Measurements from ENCODE around the gene PTPRN2. TPM values are rescaled to one million over a fixed set of nuclear protein-coding genes. Genes with fewer than 3 reads are reported as not detected.

PTPRN2 gene
- polyA plus RNA-seq, 1 of the 3 experiments (the other 2 are of a cell fraction): 4.0 TPM

DNA sequence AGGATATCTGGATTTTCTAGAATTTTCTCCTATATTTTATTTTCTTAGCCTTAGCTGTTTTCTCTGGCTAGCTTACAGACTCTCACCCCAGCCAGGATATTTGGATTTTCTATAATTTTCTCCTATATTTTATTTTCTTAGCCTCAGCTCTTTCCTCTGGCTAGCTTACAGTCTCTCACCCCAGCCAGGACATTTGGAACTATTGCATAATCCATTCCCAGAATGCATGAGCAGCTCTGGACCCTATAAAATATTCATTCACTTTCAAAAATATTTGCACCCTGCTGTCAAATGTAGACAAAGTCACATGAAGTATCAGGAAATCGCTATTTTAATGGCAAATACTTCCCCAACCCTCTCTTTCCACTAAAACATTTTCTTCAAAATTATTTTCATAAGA is 952.0 kb downstream of the PTPRN2 start:
- H3K27ac ChIP-seq (ENCODE audit: low read depth in 2 of 2, low read length in 1 of 2): no peak overlapping the region
- ChIA-PET CTCF (no interaction called here), POLR2A (no interaction called here)
- no peak for TF ChIP-seq NRF1 (IDR thresholded peaks at IDR 0.05; ENCODE audit: low read depth, low read length)
- no peak for TF ChIP-seq SMC3 (IDR thresholded peaks at IDR 0.05; ENCODE audit: low read depth, low read length)
- no peak for TF ChIP-seq EZH2phosphoT487 (IDR thresholded peaks at IDR 0.05; ENCODE audit: borderline replicate concordance, low read depth)
- TF ChIP-seq, protein P1, sequence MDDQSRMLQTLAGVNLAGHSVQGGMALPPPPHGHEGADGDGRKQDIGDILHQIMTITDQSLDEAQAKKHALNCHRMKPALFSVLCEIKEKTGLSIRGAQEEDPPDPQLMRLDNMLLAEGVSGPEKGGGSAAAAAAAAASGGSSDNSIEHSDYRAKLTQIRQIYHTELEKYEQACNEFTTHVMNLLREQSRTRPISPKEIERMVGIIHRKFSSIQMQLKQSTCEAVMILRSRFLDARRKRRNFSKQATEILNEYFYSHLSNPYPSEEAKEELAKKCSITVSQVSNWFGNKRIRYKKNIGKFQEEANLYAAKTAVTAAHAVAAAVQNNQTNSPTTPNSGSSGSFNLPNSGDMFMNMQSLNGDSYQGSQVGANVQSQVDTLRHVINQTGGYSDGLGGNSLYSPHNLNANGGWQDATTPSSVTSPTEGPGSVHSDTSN (IDR thresholded peaks at IDR 0.05): no peak
- TF ChIP-seq, protein P2, sequence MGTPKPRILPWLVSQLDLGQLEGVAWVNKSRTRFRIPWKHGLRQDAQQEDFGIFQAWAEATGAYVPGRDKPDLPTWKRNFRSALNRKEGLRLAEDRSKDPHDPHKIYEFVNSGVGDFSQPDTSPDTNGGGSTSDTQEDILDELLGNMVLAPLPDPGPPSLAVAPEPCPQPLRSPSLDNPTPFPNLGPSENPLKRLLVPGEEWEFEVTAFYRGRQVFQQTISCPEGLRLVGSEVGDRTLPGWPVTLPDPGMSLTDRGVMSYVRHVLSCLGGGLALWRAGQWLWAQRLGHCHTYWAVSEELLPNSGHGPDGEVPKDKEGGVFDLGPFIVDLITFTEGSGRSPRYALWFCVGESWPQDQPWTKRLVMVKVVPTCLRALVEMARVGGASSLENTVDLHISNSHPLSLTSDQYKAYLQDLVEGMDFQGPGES (IDR thresholded peaks at IDR 0.05; ENCODE audit: low read depth, low read length): no peak
- TF ChIP-seq RAD21 (IDR thresholded peaks at IDR 0.05; ENCODE audit: low read length): no peak
- TF ChIP-seq GATA2 (CRISPR knock-in tag; IDR thresholded peaks at IDR 0.05): no peak
- TF ChIP-seq MEF2A (IDR thresholded peaks at IDR 0.05; ENCODE audit: borderline replicate concordance, low read depth): no peak
- no peak for TF ChIP-seq TEAD4 (IDR thresholded peaks at IDR 0.05; ENCODE audit: borderline replicate concordance, insufficient read depth)
- no peak for TF ChIP-seq MXI1 (IDR thresholded peaks at IDR 0.05; ENCODE audit: low read depth, low read length)
- TF ChIP-seq SIN3A (IDR thresholded peaks at IDR 0.05; ENCODE audit: borderline replicate concordance, low read depth, low read length): no peak
- TF ChIP-seq, protein P3, sequence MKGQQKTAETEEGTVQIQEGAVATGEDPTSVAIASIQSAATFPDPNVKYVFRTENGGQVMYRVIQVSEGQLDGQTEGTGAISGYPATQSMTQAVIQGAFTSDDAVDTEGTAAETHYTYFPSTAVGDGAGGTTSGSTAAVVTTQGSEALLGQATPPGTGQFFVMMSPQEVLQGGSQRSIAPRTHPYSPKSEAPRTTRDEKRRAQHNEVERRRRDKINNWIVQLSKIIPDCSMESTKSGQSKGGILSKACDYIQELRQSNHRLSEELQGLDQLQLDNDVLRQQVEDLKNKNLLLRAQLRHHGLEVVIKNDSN (IDR thresholded peaks at IDR 0.05; ENCODE audit: borderline replicate concordance, low read depth): no peak
- TF ChIP-seq, protein P4, sequence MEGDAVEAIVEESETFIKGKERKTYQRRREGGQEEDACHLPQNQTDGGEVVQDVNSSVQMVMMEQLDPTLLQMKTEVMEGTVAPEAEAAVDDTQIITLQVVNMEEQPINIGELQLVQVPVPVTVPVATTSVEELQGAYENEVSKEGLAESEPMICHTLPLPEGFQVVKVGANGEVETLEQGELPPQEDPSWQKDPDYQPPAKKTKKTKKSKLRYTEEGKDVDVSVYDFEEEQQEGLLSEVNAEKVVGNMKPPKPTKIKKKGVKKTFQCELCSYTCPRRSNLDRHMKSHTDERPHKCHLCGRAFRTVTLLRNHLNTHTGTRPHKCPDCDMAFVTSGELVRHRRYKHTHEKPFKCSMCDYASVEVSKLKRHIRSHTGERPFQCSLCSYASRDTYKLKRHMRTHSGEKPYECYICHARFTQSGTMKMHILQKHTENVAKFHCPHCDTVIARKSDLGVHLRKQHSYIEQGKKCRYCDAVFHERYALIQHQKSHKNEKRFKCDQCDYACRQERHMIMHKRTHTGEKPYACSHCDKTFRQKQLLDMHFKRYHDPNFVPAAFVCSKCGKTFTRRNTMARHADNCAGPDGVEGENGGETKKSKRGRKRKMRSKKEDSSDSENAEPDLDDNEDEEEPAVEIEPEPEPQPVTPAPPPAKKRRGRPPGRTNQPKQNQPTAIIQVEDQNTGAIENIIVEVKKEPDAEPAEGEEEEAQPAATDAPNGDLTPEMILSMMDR (IDR thresholded peaks at IDR 0.05): no peak
- TF ChIP-seq MAX (IDR thresholded peaks at IDR 0.05; ENCODE audit: low read depth): no peak
- TF ChIP-seq NFIC (IDR thresholded peaks at IDR 0.05; ENCODE audit: borderline replicate concordance): no peak
- no peak for TF ChIP-seq TCF12 (IDR thresholded peaks at IDR 0.05)
- TF ChIP-seq CHD2 (IDR thresholded peaks at IDR 0.05; ENCODE audit: low read length, partially characterized antibody): no peak
- no peak for TF ChIP-seq ELF1 (IDR thresholded peaks at IDR 0.05)
- TF ChIP-seq FOXJ3 (CRISPR knock-in tag; IDR thresholded peaks at IDR 0.05): no peak
- no peaks in the 10 kb centered on the region for H3K27me3 ChIP-seq (ENCODE audit: insufficient read depth)
- H3K36me3 ChIP-seq (replicated peaks in 1 of 2; ENCODE audit: control insufficient read depth in 1 of 2, insufficient read depth in 2 of 2, low read length in 1 of 2): no peaks in the 10 kb centered on the region
- no peak overlapping the region for H3K9ac ChIP-seq
- H4K20me1 ChIP-seq (ENCODE audit: insufficient read depth): no peaks in the 10 kb centered on the region
- H3K9me2 ChIP-seq: no peaks in the 10 kb centered on the region
- DNase-seq: no peak
- H3K4me2 ChIP-seq: no peak overlapping the region
- H2AFZ ChIP-seq (ENCODE audit: low read depth): no peak overlapping the region
- H3K4me3 ChIP-seq (ENCODE audit: low read depth in 2 of 2, low read length in 1 of 2): no peak overlapping the region
- H3K4me1 ChIP-seq (ENCODE audit: control insufficient read depth in 1 of 2, insufficient read depth in 2 of 2, low read depth in 1 of 2, low read length in 1 of 2): no peaks in the 10 kb centered on the region; a peak in 1 of 4 replicates
- H3K9me3 ChIP-seq: peaks cover 4% of the 10 kb centered on the region
- no peaks in the 10 kb centered on the region for H3F3A ChIP-seq (replicated peaks; ENCODE audit: insufficient read depth)
- WGBS (ENCODE audit: low lambda C conversion rate): 54% methylated on average over 1 of the region's 1 CpG
- H3K79me2 ChIP-seq (ENCODE audit: insufficient read depth): no peaks in the 10 kb centered on the region
